Calu3 (cell line): ENCODE data around the gene IMMP2L. TPM values are rescaled to one million over a fixed set of nuclear protein-coding genes. Genes with fewer than 3 reads are reported as not detected.

Source experiments
- BruUV-seq: library from RNA; stranded (reverse); fragments of 400-500 nt; replicated peaks from 2 replicates; lab custom pipeline; 2021; lab: Mats Ljungman, UMichigan
- CTCF ChIA-PET: fragments of 300-600 bp; sonication (Branson Sonifier 250); formaldehyde crosslinking; loops from one replicate; lab custom pipeline; 2022; ENCODE audit warnings: antibody characterized with exemption; lab: Charles Lee
- DNase-seq: peaks from one replicate; pipeline ENCODE4 v3.0.0; 2022
- H3K27ac Mint-ChIP-seq: one replicate; pipeline ENCODE4 v1.8.0; 2022; ENCODE audit warnings: mixed read lengths; ENCODE audit not compliant: unreplicated experiment
- H3K27me3 Mint-ChIP-seq: one replicate; pipeline ENCODE4 v1.8.0; 2022; ENCODE audit warnings: mixed read lengths; ENCODE audit not compliant: unreplicated experiment
- H3K36me3 Mint-ChIP-seq: one replicate; pipeline ENCODE4 v1.8.0; 2022; ENCODE audit warnings: mild to moderate bottlenecking, moderate library complexity, mixed read lengths; ENCODE audit not compliant: insufficient read depth, unreplicated experiment
- H3K4me1 Mint-ChIP-seq: one replicate; pipeline ENCODE4 v1.8.0; 2022; ENCODE audit warnings: mild to moderate bottlenecking, low read depth, mixed read lengths; ENCODE audit not compliant: unreplicated experiment
- H3K4me3 Mint-ChIP-seq: one replicate; pipeline ENCODE4 v1.8.0; 2022; ENCODE audit warnings: mild to moderate bottlenecking, low read depth, moderate library complexity, mixed read lengths; ENCODE audit not compliant: unreplicated experiment
- H3K9me3 Mint-ChIP-seq: one replicate; pipeline ENCODE4 v1.8.0; 2022; ENCODE audit warnings: low read depth, mixed read lengths; ENCODE audit not compliant: unreplicated experiment
- CTCF ChIP-seq: fragments of 200-600 bp; IDR thresholded peaks from one replicate; pipeline ENCODE4 v1.8.0; 2022; ENCODE audit warnings: antibody characterized with exemption; ENCODE audit not compliant: unreplicated experiment
- intact Hi-C: fragments of 100-400 bp; cut with micrococcal nuclease; formaldehyde crosslinking; loops from one replicate; pipeline ENCODE4 v1.10.0; 2022; ENCODE audit not compliant: unreplicated experiment
- total RNA-seq: library from RNA; stranded (reverse); gene quantifications from 2 replicates; pipeline ENCODE4 v1.2.3, GENCODE V29; 2022

Gene IMMP2L
- total RNA-seq, 1 experiment from 2014 or later, result 28.6 TPM

- intact Hi-C loops, result no loop called here
- no peaks in the 10 kb centered on the region for H3K36me3 Mint-ChIP-seq
- TF ChIP-seq CTCF, result no peak
- BruUV-seq, result no TSS peak
- no peak overlapping the region for H3K4me3 Mint-ChIP-seq
- CTCF ChIA-PET, result no interaction called here
- H3K4me1 Mint-ChIP-seq, result no peaks in the 10 kb centered on the region
- no peak for DNase-seq
- H3K9me3 Mint-ChIP-seq, result no peaks in the 10 kb centered on the region
- H3K27ac Mint-ChIP-seq, result no peak overlapping the region
- no peaks in the 10 kb centered on the region for H3K27me3 Mint-ChIP-seq
These were observed 686.9 kb downstream of the IMMP2L start for GRCh38 chr7:110875346-110875745.

- BruUV-seq, result no TSS peak
- Mint-ChIP-seq H3K9me3 (no peaks in the 10 kb centered on the region), H3K4me3 (no peak overlapping the region), H3K27ac (no peak overlapping the region), H3K36me3 (no peaks in the 10 kb centered on the region), H3K4me1 (no peaks in the 10 kb centered on the region), H3K27me3 (no peaks in the 10 kb centered on the region)
- CTCF ChIA-PET, result no interaction called here
- DNase-seq, result no peak
- intact Hi-C loops, result no loop called here
- TF ChIP-seq CTCF, result no peak
These were observed 690.4 kb downstream of the IMMP2L start for GRCh38 chr7:110871856-110872255.

- no peak for DNase-seq
- no peak for TF ChIP-seq CTCF
- Mint-ChIP-seq H3K4me1 (no peaks in the 10 kb centered on the region), H3K27me3 (no peaks in the 10 kb centered on the region), H3K9me3 (no peaks in the 10 kb centered on the region), H3K27ac (no peak overlapping the region), H3K4me3 (no peak overlapping the region), H3K36me3 (no peaks in the 10 kb centered on the region)
- intact Hi-C loops, result no loop called here
- BruUV-seq, result no TSS peak
- CTCF ChIA-PET, result no interaction called here
These were observed 691.4 kb downstream of the IMMP2L start for GRCh38 chr7:110870926-110871325.

GRCh38 chr7:110868458-110868857, 693.8 kb downstream of the IMMP2L start:
- no peaks in the 10 kb centered on the region for H3K27me3 Mint-ChIP-seq
- no peak for DNase-seq
- no peak for TF ChIP-seq CTCF
- CTCF ChIA-PET, result interaction anchor here (0.8 kb wide), 1 partner anchor 155 kb away, joined by 7 read pairs; no protein-coding TSS in a partner anchor
- no peak overlapping the region for H3K4me3 Mint-ChIP-seq
- no peak overlapping the region for H3K27ac Mint-ChIP-seq
- no peaks in the 10 kb centered on the region for H3K4me1 Mint-ChIP-seq
- H3K36me3 Mint-ChIP-seq, result no peaks in the 10 kb centered on the region
- intact Hi-C loops, result no loop called here
- BruUV-seq, result no TSS peak
- H3K9me3 Mint-ChIP-seq, result no peaks in the 10 kb centered on the region
